GM19239 (cell line): ENCODE results near the gene XRCC6.
A peak's percentile ranks its signal among the peaks of the same experiment; 100 is the strongest.
"Not testable (repeated sequence)": the region's sequence is repeated elsewhere in the genome, so short reads cannot be mapped to it uniquely, and the experiment has no call there.

Experiments used
- DNase-seq: peaks from one replicate; pipeline ENCODE4 v3.0.0; 2011; ENCODE audit warnings: low spot score; ENCODE audit not compliant: insufficient read length
- FAIRE-seq: peaks from 2 replicates; lab custom pipeline; 2011; peaks lifted over from hg19 to GRCh38; lab: Jason Lieb, UNC

XRCC6 gene

DNA sequence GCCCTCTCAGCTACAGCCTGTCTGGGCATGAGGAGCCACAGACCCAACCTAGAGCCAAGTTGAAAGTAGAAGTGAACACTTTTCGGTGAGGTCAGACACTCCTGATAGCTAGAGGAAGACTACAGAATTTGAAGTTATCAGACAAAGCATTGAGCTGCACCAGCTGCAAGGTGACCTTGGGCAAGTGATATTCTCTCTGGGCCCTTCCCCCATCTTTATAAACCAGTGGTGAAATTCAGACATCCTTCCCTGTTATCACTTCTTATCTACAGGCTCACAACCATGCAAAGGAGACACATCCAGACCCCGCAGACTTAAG lies 23.5 kb upstream of the XRCC6 start:
- no peak for DNase-seq
- no peak for FAIRE-seq

DNA sequence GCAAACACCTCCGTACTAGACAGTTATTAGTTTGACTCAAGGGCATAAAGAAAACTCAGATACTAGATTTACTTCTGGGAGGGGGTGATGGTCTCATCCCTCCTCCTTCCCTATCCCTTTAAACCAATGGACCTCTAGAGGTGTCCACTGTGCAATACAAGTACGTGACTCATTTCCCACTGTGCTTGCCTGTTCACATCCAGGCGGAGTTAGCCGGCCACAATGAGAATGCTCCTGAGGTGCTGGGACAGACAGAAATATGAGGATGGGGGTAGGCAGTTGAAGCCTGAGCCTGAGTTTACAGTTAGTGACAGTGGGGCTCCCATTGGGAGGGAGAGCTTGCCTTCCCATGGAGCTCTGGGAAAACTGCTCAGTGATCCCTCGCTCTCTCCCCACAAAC lies 23.0 kb upstream of the XRCC6 start:
- DNase-seq: no peak
- no peak for FAIRE-seq

DNA sequence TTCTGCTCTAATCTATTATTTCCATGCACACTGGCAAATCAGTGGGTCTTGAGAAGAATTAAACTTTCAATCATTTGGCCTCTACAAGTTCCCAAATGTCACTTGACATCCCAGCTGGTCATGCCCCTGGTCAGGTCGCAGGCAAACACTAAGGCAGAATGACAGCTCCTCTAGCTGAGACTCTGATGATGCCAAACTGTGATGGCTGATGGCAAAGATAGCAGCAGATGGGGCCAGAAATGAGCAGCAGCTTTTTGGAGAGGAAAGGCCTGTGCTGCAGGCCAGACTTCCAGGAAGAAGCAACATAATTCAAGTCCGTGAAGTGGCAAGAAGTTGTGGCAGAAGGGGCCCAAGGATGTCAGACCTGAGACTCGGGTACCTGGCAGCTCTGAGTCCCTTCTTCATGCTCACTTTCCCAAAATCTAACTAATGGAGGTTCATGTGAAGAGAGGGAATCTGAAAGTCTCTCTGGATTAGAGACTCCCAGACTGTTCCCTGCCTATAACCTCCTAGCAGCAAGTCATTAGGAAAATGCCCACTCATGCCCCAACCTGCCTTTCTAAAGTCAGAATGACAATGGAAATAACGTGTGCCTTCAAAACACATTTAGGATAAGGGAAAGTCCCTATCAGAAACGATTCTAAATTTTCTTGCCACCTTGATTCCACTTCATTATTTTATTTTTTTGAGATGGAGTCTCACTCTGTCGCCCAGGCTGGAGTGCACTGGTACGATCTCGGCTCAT lies 22.0 kb upstream of the XRCC6 start:
- DNase-seq (no peak), FAIRE-seq (no peak)

DNA sequence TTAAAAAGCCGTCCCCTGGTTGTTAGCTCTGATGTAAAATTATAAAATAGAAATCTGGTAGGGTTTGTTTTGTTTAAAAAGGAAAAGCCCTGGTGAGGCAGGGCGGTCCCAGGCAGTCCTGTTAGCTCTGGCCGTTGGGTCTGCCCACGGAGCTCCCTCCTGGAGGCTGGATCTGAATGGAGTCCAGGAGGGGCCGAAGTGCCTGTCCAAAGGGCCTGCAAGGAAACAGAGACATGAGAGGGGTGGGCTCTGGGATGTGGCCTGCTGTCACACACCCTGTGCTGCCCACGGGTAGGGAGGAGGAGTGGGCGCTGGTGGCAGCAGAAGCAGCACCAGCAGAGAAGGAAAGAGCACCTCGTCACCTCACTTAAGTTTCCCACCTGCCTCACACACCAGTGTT lies 20.1 kb upstream of the XRCC6 start:
- DNase-seq (no peak), FAIRE-seq (no peak)

DNA sequence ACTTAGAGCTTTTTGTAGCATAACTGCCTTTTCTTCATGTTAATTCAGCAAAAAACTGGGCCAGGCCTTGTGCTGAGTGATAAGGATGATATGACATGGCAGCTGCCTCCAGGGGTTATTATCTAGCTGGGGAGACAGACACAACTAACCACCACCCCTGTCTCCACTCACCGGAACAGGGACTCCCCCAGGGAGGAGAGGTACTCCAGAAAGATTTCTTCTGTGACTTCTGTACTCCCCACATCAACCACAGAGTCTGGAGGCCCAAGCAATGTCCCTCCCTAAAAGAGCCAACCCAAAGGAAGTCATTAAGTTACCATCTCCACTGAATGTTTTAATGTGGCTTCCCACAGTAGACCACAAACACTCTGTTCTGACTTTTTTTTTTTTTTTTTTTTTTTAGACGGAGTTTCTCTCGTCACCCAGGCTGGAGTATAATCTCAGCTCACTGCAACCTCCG lies 17.2 kb upstream of the XRCC6 start:
- FAIRE-seq (peak; percentile 90), DNase-seq (peak; percentile 58)

DNA sequence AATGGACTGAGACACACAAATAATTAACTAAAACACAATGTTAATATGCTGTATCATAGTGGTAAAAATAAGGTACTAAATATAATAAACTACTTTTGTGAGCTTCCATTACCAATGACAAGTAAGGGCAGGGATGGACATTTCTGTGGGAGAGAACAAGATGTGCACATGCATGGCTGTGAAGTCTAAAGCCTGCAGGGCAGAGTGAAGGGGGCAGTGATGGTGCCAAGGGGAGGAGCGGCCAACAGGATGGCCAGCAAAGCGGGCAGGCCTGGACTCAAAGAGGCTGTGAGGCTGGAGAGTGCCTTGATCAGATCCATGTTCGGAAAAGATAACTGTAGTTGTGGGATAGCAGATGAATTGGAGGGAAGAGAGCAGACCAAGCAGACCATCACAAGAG lies 12.7 kb upstream of the XRCC6 start:
- no peak for DNase-seq
- no peak for FAIRE-seq

DNA sequence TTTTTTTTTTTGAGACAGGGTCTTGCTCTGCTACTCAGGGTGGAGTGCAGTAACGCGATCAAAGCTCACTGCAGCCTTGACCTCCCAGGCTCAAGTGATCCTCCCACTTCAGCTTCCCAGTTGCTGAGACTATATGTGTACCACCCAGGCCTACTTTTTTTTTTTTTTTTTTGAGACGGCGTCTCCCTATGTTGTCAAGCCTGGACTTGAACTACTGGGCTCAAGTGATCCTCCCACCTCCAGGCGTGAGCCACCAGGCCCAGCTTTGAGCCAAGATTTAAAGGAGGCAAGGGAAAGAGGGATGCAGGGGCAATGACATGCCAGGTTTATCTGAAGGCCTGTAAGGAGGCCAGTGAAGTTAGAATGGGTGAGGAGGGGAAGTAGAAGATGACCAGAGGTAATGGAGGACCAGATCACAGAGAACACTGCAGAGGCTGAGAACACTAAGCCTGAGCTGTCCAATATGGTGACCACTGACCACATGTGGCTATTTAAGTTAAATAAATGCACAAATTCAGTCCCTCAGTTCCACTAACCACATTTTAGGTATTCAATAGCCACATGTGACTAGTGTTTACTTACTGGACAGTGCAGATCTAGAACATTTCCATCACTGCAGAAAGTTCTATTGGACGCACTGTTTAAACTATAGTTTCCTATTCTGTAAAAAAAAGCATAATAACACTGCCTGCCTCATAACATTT lies 8.3 kb upstream of the XRCC6 start:
- no peak for FAIRE-seq
- no peak for DNase-seq

DNA sequence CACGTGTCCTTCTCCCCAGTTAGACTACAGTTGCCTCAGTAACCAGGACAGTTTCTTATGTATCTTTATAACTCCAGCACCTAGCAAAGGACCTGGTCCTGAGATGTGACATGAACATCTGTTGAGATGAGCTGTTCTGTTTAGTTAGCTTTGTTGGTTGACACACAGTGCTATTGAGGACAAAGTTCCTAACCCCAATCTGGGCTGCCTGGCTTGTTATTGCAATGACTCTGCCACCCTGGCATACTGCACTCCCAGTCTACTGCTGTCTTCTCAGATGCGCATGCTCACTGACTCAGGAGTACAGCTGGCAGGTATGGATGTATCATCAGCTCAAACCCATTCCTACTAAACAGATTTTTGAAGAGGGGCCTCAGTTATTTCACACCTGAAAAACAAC lies 7.6 kb upstream of the XRCC6 start:
- DNase-seq: no peak
- FAIRE-seq: no peak

DNA sequence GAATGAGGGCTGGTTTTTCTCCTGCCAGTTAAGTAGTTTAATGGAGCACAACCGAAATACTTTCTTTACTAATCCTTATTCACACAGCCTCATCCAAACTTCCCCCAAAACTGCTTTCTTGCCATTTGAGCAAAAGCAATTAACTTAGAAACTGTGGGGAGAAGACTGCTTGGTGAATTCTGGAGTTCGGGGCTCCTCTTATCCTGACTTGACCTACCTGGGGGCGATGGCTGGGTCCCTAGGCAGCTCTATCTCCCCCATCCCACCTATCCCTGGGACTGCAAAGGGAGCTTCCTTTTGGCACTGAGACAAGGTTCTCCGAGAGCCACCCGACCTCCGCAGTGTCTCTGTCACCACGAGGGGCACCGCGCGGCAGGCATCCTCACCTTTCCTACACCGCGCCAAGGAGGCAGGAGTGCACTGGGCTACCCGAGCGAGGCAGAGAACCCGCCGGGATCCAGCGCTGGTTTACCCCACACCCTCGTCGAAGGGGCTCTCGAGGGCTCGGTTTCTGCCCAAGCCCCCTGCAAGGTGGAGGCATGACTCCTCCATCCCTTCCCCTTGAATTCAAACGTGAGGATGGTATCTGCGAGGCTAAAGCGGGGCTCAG lies 1.0 kb upstream of the XRCC6 start:
- FAIRE-seq (peak; percentile 78), DNase-seq (no peak)

DNA sequence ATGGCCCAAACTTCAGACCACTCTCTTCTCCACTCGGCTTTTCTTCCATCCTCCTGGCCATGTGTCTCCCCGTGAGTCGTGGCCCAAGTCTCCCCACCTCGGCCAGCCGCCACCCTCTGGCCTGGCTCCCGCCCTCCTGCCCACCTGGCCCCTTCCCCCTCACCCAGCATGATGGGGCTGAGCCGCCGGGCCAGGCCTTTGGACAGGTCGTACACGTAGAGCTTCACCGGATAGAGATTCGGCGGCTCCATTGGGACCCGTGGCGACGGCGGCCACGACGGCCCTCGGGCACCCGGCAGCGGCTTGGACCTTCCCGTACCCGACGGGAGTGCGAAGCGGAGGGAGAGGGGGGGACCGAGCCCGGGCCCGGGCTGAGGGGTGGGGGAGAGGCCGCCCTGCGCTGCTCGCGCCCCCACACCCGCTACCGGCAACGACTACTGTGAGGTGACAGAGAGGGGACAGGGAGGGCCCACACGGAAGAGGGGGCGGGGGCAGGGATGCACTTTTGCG lies 451 bp upstream of the XRCC6 start, which contains the start of gene DESI1:
TSS of gene DESI1 (minus strand) at position 455 of the 510 bp plus-strand sequence. CDS start at position 251, 204 bp downstream.
- FAIRE-seq (peak; percentile 33), DNase-seq (no peak)

DNA sequence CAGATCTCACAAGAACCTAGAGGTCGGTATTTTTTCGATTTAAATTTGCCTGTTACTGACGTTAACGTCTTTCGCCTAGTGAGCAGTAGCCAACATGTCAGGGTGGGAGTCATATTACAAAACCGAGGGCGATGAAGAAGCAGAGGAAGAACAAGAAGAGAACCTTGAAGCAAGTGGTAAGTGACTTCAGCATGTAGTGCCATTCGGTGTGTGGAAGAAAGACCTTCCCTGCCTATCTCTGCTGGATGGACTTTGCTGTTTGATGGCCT lies 750 bp downstream of the XRCC6 start:
- FAIRE-seq: peak; percentile 39
- no peak for DNase-seq

DNA sequence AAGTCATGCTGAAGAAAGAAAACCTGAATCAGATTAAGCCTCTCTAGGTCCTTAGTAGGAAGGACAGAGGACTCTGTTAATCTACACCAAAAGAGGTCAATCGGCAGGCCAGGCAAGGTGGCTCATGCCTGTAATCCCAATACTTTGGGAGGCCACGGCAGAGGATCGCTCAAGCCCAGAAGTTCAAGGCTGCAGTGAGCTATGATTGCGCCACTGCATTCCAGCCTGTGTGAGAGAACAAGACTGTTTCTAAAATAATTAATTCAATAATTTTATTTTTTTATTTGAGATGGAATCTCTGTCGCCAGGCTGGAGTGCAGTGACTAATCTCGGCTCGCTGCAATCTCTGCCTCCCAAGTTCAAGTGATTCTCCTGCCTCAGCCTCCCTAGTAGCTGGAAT lies 4.5 kb downstream of the XRCC6 start:
- FAIRE-seq: no peak

DNA sequence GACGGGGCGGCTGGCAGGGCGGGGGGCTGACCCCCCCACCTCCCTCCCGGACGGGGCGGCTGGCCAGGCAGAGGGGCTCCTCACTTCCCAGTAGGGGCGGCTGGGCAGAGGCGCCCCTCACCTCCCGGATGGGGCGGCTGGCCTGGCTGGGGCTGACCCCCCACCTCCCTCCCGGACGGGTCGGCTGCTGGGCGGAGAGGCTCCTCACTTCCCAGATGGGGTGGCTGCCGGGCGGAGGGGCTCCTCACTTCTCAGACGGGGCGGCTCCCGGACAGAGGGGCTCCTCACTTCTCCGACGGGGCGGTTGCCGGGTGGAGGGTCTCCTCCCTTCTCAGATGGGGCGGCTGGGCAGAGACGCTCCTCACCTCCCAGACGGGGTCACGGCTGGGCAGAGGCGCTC lies 10.0 kb downstream of the XRCC6 start:
- not testable (repeated sequence) for FAIRE-seq

More for the DNA sequence above, 4.5 kb downstream of the XRCC6 start:
- no peak for DNase-seq

DNA sequence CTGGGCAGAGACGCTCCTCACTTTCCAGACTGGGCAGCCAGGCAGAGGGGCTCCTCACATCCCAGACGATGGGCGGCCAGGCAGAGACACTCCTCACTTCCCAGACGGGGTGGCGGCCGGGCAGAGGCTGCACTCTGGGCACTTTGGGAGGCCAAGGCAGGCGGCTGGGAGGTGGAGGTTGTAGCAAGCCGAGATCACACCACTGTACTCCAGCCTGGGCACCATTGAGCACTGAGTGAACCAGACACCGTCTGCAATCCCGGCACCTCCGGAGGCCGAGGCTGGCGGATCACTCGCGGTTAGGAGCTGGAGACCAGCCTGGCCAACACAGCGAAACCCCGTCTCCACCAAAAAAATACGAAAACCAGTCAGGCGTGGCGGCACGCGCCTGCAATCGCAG lies 10.5 kb downstream of the XRCC6 start:
- DNase-seq, FAIRE-seq: not testable (repeated sequence)

More for the DNA sequence above, 10.0 kb downstream of the XRCC6 start:
- DNase-seq: not testable (repeated sequence)

DNA sequence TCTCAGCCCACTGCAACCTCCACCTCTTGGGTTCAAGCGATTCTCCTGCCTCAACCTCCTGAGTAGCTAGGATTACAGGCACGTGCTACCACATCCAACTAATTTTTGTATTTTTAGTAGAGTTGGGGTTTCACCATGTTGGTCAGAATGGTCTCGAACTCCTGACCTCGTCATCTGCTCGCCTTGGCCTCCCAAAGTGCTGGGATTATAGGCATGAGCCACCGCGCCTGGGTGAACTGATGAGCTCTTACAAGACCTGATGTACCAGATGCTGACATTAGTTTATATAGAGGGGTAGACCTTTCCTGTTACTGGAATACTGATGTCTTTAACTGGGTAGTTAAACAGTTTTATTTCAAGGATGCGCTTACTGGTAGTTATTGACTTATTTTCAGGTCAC lies 13.5 kb downstream of the XRCC6 start:
- DNase-seq, FAIRE-seq: not testable (repeated sequence)

DNA sequence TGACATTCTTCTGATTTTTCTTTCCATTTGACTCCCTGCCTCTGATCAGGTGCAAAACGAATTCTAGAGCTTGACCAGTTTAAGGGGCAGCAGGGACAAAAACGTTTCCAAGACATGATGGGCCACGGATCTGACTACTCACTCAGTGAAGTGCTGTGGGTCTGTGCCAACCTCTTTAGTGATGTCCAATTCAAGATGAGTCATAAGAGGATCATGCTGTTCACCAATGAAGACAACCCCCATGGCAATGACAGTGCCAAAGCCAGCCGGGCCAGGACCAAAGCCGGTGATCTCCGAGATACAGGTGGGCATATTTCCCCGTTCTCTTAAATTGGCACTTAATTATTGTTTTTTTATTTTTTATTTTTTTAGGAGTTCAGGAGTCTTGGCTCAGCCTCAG lies 15.4 kb downstream of the XRCC6 start:
- DNase-seq (no peak), FAIRE-seq (no peak)

DNA sequence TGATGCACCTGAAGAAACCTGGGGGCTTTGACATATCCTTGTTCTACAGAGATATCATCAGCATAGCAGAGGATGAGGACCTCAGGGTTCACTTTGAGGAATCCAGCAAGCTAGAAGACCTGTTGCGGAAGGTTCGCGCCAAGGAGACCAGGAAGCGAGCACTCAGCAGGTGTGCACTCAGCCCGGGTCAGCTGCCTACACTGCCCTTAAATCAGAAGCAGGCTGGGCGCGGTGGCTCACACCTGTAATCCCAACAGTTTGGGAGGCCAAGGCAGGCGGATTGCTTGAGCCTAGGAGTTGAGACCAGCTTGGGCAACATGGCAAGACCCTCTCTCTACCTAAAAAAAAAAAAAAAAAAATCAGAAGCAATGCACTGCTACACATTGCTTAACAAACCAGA lies 16.5 kb downstream of the XRCC6 start:
- FAIRE-seq, DNase-seq: not testable (repeated sequence)

DNA sequence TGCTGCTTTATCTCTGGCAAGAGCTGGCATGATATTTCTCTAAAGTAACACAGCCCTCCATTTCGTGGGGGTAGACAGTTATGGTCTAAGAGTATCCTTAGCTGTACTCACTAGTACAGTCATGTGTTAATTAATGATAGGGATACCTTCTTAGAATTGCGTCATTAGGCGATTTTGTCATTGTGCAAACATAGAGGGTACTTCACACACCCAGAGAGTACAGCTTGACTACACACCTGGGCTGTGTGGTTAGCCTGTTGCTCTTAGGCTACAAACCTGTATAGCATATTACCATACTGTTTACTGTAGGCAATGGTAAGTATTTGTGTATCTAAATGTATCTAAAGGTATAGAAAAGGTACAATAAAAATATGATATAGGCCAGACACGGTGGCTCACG lies 17.0 kb downstream of the XRCC6 start:
- no peak for DNase-seq
- no peak for FAIRE-seq

DNA sequence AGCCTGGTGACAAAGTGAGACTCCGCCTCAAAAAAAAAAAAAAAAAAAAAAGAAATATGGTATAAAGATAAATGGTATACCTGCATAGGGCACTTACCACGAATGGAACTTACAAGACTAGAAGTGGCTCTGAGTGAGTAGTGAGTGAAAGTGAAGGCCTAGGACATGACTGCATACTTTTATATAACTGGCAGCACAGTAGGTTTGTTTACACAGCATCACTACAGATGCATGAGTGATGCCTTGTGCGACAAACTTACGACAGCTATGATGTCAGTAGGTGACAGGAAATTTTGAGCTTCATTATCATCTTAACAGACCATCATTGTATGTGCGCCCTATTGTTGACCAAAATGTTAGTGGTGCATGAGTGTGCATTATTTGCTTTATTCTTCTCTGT lies 17.7 kb downstream of the XRCC6 start:
- FAIRE-seq (no peak), DNase-seq (no peak)

DNA sequence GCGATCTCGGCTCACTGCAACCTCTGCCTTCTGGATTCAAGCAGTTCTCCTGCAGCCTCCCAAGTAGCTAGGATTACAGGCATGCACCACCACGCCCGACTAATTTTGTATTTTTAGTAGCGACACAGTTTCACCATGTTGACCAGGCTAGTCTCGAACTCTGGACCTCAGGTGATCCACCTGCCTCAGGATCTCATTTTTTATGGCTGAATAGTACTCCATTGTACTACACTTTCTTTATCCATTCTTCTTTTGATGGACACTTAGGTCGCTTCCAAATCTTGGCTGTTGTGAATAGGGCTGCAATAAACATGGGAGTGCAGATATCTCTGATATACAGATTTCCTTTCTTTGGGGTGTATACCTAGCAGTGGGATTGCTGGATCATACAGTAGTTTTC lies 20.8 kb downstream of the XRCC6 start:
- DNase-seq (no peak), FAIRE-seq (no peak)
